ENCODE measurements around the gene TLE3. TPM values are rescaled to one million over a fixed set of nuclear protein-coding genes. Genes with fewer than 3 reads are reported as not detected.

TLE3 gene
- total and polyA plus RNA-seq, 2 of the 13 experiments (the other 11 are each of a cell fraction or from before 2014, with no cell fraction given) = 11.9 to 13.8 TPM

GRCh38 chr15:70033109-70033508, 64.6 kb downstream of the TLE3 start:
- H4K20me1 ChIP-seq (ENCODE audit: insufficient read depth, low read length) = peaks cover 4% of the 10 kb centered on the region; the same call in 1 of the 2 replicates
- no peak for FAIRE-seq
- H3K36me3 ChIP-seq (replicated peaks in 1 of 2; ENCODE audit: control insufficient read depth in 1 of 2, insufficient read depth in 2 of 2, low read length in 2 of 2) = no peaks in the 10 kb centered on the region
- no peak overlapping the region for H3K27ac ChIP-seq (ENCODE audit: extremely low read length, insufficient read depth, low read length)
- POLR2A ChIA-PET = no interaction called here
- H2AFZ ChIP-seq (ENCODE audit: low read length) = no peak overlapping the region
- H3K9me3 ChIP-seq (ENCODE audit: low read length) = no peaks in the 10 kb centered on the region
- no peak for TF ChIP-seq HMGXB3 (CRISPR knock-in tag; IDR thresholded peaks at IDR 0.05; ENCODE audit: borderline replicate concordance)
- TF ChIP-seq ZNF652 (CRISPR knock-in tag; IDR thresholded peaks at IDR 0.05; ENCODE audit: borderline replicate concordance, low read depth) = no peak
- peak; percentile 60; the same call in 1 of the 2 replicates for TF ChIP-seq ZNF629 (CRISPR knock-in tag; conservative IDR thresholded peaks at IDR 0.05)
- no peak for DNase-seq (ENCODE audit: low spot score)
- peaks cover 7 to 73% of the 10 kb centered on the region in 2 experiments for H3K27me3 ChIP-seq (ENCODE audit: control insufficient read depth in 1 of 2, insufficient read depth in 2 of 2, low read length in 2 of 2)
- no TSS peak for BruUV-seq (replicated peaks)
- ATAC-seq = no peak
- CTCF ChIA-PET (ENCODE audit: low intra/inter-chr PET ratio, low total read pairs) = no interaction called here
- no peak overlapping the region for H3K4me2 ChIP-seq (ENCODE audit: low read depth, low read length)
- WGBS (ENCODE audit: low lambda C conversion rate) = 48% methylated on average over 10 of the region's 10 CpGs
- H3K4me1 ChIP-seq (ENCODE audit: insufficient read depth, low read length) = no peaks in the 10 kb centered on the region
- intact Hi-C loops (cut with micrococcal nuclease; ENCODE audit: unreplicated experiment) (no loop called here), in situ Hi-C loops (cut with HindIII; ENCODE audit: extremely low pct_ligation_motif_present, low pct_unique_long_range_greater_than_20kb) (no loop called here)
- H3K4me3 ChIP-seq (replicated peaks in 1 of 3; ENCODE audit: insufficient read depth in 1 of 3, low read depth in 2 of 3, low read length in 3 of 3) = no peak overlapping the region
- H3K79me2 ChIP-seq (ENCODE audit: insufficient read depth, low read length) = no peaks in the 10 kb centered on the region
- no peak overlapping the region for H3K9ac ChIP-seq (ENCODE audit: insufficient read depth, low read depth, low read length)

- H3K4me3 ChIP-seq (replicated peaks in 1 of 3; ENCODE audit: insufficient read depth in 1 of 3, low read depth in 2 of 3, low read length in 3 of 3) = no peak overlapping the region
- H3K36me3 ChIP-seq (replicated peaks in 1 of 2; ENCODE audit: control insufficient read depth in 1 of 2, insufficient read depth in 2 of 2, low read length in 2 of 2) = no peaks in the 10 kb centered on the region
- no peak overlapping the region for H2AFZ ChIP-seq (ENCODE audit: low read length)
- ATAC-seq (no peak), FAIRE-seq (no peak), DNase-seq (ENCODE audit: low spot score) (no peak)
- H4K20me1 ChIP-seq (ENCODE audit: insufficient read depth, low read length) = peaks cover 4% of the 10 kb centered on the region; the same call in 1 of the 2 replicates
- POLR2A ChIA-PET = no interaction called here
- CTCF ChIA-PET (ENCODE audit: low intra/inter-chr PET ratio, low total read pairs) = no interaction called here
- WGBS (ENCODE audit: low lambda C conversion rate) = 0% methylated on average over 1 of the region's 2 CpGs
- peaks cover 7 to 74% of the 10 kb centered on the region in 2 experiments for H3K27me3 ChIP-seq (ENCODE audit: control insufficient read depth in 1 of 2, insufficient read depth in 2 of 2, low read length in 2 of 2)
- in situ Hi-C loops (cut with HindIII; ENCODE audit: extremely low pct_ligation_motif_present, low pct_unique_long_range_greater_than_20kb) (no loop called here), intact Hi-C loops (cut with micrococcal nuclease; ENCODE audit: unreplicated experiment) (no loop called here)
- H3K79me2 ChIP-seq (ENCODE audit: insufficient read depth, low read length) = no peaks in the 10 kb centered on the region
- H3K4me1 ChIP-seq (ENCODE audit: insufficient read depth, low read length) = no peaks in the 10 kb centered on the region
- no TSS peak for BruUV-seq (replicated peaks)
- H3K9ac ChIP-seq (ENCODE audit: insufficient read depth, low read depth, low read length) = no peak overlapping the region
- no peaks in the 10 kb centered on the region for H3K9me3 ChIP-seq (ENCODE audit: low read length)
- H3K27ac ChIP-seq (ENCODE audit: extremely low read length, insufficient read depth, low read length) = no peak overlapping the region
- H3K4me2 ChIP-seq (ENCODE audit: low read depth, low read length) = no peak overlapping the region
- TF ChIP-seq ERF (CRISPR knock-in tag; IDR thresholded peaks at IDR 0.05) (no peak), ZNF264 (CRISPR knock-in tag; IDR thresholded peaks at IDR 0.05) (no peak)
These were observed 65.2 kb downstream of the TLE3 start for GRCh38 chr15:70032509-70032908.
